IgD-negative memory B cell (primary cell): Measurements from ENCODE around the gene FZD4. TPM values are rescaled to one million over a fixed set of nuclear protein-coding genes. Genes with fewer than 3 reads are reported as not detected.

Experiments used
- H3K27ac Mint-ChIP-seq, 3 donors: one replicate each; pipeline ENCODE4 v1.8.0; 2020 to 2022; ENCODE audit warnings: mild to moderate bottlenecking in 3 of 3, mixed read lengths in 3 of 3, moderate library complexity in 1 of 3
- H3K27me3 Mint-ChIP-seq: one replicate; pipeline ENCODE4 v1.8.0; 2021; ENCODE audit warnings: mixed read lengths
- H3K36me3 Mint-ChIP-seq: one replicate; pipeline ENCODE4 v1.8.0; 2020; ENCODE audit warnings: mild to moderate bottlenecking, mixed read lengths
- H3K4me1 Mint-ChIP-seq, 3 donors: one replicate each; pipeline ENCODE4 v1.8.0; 2020 to 2022; ENCODE audit warnings: mixed read lengths in 3 of 3, mild to moderate bottlenecking in 1 of 3
- H3K4me3 Mint-ChIP-seq, 4 donors: one replicate each; pipeline ENCODE4 v1.8.0; 2020 to 2022; ENCODE audit warnings: mild to moderate bottlenecking in 4 of 4, mixed read lengths in 4 of 4, moderate library complexity in 3 of 4
- H3K9me3 Mint-ChIP-seq, 3 donors: one replicate each; pipeline ENCODE4 v1.8.0; 2020 to 2021; ENCODE audit warnings: mixed read lengths in 3 of 3, mild to moderate bottlenecking in 1 of 3
- polyA plus RNA-seq: library from polyadenylated mRNA; unstranded; fragments of 300-500 nt; fragmentation: Illumina TruSeq; gene quantifications from one replicate; pipeline ENCODE4 v1.2.3, GENCODE V29; 2021

FZD4 gene
- polyA plus RNA-seq, 1 donor from 2014 or later, result not detected

- H3K4me1 Mint-ChIP-seq, result no peaks in the 10 kb centered on the region
- no peak overlapping the region for H3K27ac Mint-ChIP-seq
- no peaks in the 10 kb centered on the region for H3K36me3 Mint-ChIP-seq
- no peaks in the 10 kb centered on the region for H3K9me3 Mint-ChIP-seq
- no peak overlapping the region for H3K4me3 Mint-ChIP-seq
- peaks cover 2% of the 10 kb centered on the region for H3K27me3 Mint-ChIP-seq
Measured at GRCh38 chr11:86934582-86934900, 20.7 kb downstream of the FZD4 start.

- H3K36me3 Mint-ChIP-seq, result no peaks in the 10 kb centered on the region
- H3K27me3 Mint-ChIP-seq, result peaks cover 2% of the 10 kb centered on the region
- no peak overlapping the region for H3K4me3 Mint-ChIP-seq
- no peak overlapping the region for H3K27ac Mint-ChIP-seq
- no peaks in the 10 kb centered on the region for H3K4me1 Mint-ChIP-seq
- H3K9me3 Mint-ChIP-seq, result no peaks in the 10 kb centered on the region
Measured at GRCh38 chr11:86933891-86934581, 21.2 kb downstream of the FZD4 start.

DNA sequence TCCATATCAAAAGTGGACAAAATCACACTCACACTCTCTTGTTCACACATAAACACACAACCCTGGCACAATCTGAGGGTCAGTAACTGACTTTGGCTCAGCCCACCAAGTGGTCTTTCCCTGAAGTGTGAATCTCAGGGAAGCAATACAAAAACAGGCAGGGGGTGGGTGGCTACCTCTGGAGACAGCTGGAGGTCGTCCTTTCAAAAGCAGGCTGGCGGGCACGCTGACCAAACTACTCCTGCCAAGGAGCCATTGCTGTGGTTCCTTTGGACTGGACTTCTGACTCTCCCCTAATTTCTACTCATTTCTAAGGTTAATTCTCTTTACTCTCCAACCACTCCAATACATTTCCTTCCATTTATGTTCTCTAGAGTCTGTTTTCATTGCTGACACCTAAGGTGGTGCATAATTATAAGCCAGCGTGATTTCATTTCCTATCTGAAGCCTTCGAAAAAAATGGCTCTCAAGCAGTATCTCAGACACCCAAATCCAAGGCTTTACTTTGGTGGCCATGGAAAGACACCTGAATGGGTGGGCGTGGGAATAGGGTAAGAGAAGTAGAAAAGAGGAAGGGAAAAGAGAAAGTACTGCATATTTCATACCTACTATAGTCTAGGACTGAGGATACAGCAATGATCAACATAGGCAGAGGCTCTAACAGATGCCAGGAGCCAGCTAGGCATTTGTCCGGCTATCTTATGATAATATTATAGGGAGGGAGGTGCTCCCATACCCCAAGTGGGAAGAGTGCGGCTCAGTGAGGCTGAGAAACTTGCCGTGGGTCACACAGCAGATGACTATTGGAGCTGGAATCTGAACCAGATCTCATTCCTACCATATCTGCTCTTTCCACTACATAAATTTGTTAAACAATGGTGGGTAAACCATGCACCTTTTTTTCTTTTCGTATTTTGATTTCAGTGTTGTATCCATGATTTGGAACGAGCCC is 22.0 kb downstream of the FZD4 start:
- H3K4me3 Mint-ChIP-seq, result no peak overlapping the region
- H3K4me1 Mint-ChIP-seq, result no peaks in the 10 kb centered on the region
- H3K9me3 Mint-ChIP-seq, result no peaks in the 10 kb centered on the region
- H3K27ac Mint-ChIP-seq, result no peak overlapping the region
- H3K36me3 Mint-ChIP-seq, result no peaks in the 10 kb centered on the region
- H3K27me3 Mint-ChIP-seq, result no peaks in the 10 kb centered on the region

GRCh38 chr11:86932259-86932585 is 23.0 kb downstream of the FZD4 start:
- Mint-ChIP-seq H3K4me1 (no peaks in the 10 kb centered on the region), H3K27ac (no peak overlapping the region), H3K9me3 (no peaks in the 10 kb centered on the region), H3K27me3 (no peaks in the 10 kb centered on the region), H3K4me3 (no peak overlapping the region), H3K36me3 (no peaks in the 10 kb centered on the region)

- Mint-ChIP-seq H3K9me3 (no peaks in the 10 kb centered on the region), H3K4me3 (no peak overlapping the region), H3K27ac (no peak overlapping the region), H3K27me3 (no peaks in the 10 kb centered on the region), H3K4me1 (no peaks in the 10 kb centered on the region), H3K36me3 (no peaks in the 10 kb centered on the region)
Measured at GRCh38 chr11:86931548-86932258, 23.5 kb downstream of the FZD4 start.

- no peak overlapping the region for H3K4me3 Mint-ChIP-seq
- no peaks in the 10 kb centered on the region for H3K27me3 Mint-ChIP-seq
- H3K9me3 Mint-ChIP-seq, result no peaks in the 10 kb centered on the region
- H3K4me1 Mint-ChIP-seq, result no peaks in the 10 kb centered on the region
- no peak overlapping the region for H3K27ac Mint-ChIP-seq
- no peaks in the 10 kb centered on the region for H3K36me3 Mint-ChIP-seq
Measured at GRCh38 chr11:86930957-86931547, 24.1 kb downstream of the FZD4 start.

DNA sequence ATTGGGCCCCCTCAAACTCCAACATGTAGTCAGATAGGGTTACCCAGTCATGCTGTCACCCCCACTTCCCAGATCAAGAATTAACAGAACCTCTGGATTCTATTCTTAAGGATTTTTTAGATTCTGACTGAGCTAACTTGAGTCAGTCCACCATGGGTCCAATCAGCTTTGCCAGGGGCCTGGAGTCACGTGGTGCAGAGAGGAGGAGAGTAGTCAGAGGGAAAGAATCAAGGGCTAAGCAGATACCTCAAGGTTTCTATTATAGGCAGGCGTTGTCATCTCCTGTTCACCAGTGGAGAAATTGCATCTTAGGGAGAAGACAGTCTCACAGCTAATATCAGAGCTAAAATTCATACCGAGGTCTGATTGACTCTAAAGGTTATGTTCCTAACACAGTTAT is 28.2 kb downstream of the FZD4 start:
- Mint-ChIP-seq H3K36me3 (no peaks in the 10 kb centered on the region), H3K27ac (no peak overlapping the region), H3K27me3 (peaks cover 2% of the 10 kb centered on the region), H3K4me1 (no peaks in the 10 kb centered on the region), H3K9me3 (no peaks in the 10 kb centered on the region), H3K4me3 (no peak overlapping the region)

- Mint-ChIP-seq H3K27me3 (peaks cover 2% of the 10 kb centered on the region), H3K36me3 (no peaks in the 10 kb centered on the region), H3K4me3 (no peak overlapping the region), H3K9me3 (no peaks in the 10 kb centered on the region), H3K4me1 (no peaks in the 10 kb centered on the region), H3K27ac (no peak overlapping the region)
Measured at GRCh38 chr11:86923999-86924766, 31.0 kb downstream of the FZD4 start.

GRCh38 chr11:86922225-86922624 is 33.0 kb downstream of the FZD4 start:
- Mint-ChIP-seq H3K36me3 (no peaks in the 10 kb centered on the region), H3K27me3 (peaks cover 2% of the 10 kb centered on the region), H3K4me1 (no peaks in the 10 kb centered on the region), H3K27ac (no peak overlapping the region), H3K9me3 (no peaks in the 10 kb centered on the region), H3K4me3 (no peak overlapping the region)

DNA sequence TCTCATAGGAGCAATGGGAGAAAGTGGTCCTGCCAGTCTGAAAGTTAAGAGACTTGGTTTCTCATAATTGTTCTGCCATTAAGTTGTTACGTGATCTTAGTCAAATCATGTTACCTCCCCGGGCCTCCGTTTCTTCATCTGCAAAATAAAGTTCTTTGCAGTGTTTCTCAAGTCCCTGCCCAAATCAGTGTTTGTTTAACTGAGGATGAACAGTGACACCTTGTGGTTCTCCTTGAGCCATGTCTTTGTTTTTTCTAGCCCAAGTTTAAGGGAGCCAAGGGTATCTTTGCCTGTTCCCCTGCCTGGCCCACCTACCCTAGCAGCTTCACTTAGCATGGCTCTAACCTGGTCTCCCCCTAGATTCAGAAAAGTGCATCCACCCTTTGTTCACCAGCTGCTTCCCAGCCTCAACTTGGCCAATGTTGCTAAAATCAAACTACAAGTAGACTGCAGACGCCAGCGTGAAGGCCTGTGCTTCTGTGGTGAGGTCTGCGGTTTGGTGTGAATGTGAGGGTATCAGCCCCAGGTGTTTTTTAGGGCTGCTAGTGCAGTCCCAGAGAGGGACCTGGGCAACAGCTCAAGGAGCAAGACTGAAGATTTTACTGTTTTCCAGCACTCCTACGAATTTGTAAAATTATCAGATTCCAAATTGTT is 35.5 kb downstream of the FZD4 start:
- H3K27me3 Mint-ChIP-seq, result peaks cover 2% of the 10 kb centered on the region
- H3K9me3 Mint-ChIP-seq, result no peaks in the 10 kb centered on the region
- H3K27ac Mint-ChIP-seq, result no peak overlapping the region
- H3K4me1 Mint-ChIP-seq, result no peaks in the 10 kb centered on the region
- no peak overlapping the region for H3K4me3 Mint-ChIP-seq
- H3K36me3 Mint-ChIP-seq, result no peaks in the 10 kb centered on the region

DNA sequence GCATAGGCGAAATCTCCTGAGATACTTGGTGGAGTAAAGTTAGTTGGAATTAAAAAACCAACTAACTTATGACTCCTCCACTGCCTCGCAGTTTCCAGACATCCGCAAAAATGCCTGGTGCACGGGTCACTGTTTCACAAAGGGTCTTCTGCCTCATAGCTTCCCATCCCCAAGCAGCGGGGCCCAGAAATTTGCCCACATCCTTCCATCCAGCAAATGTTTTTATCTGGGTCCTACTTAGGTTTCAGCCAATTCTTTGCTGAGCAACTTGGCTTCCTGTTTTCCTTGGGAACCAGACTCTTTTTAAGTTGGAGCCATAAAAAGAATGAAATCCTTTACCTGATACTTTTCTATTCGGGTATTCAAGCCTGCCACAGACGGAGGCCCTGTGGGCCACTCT is 36.2 kb downstream of the FZD4 start:
- H3K4me3 Mint-ChIP-seq, result no peak overlapping the region
- no peaks in the 10 kb centered on the region for H3K4me1 Mint-ChIP-seq
- H3K36me3 Mint-ChIP-seq, result no peaks in the 10 kb centered on the region
- no peak overlapping the region for H3K27ac Mint-ChIP-seq
- no peaks in the 10 kb centered on the region for H3K27me3 Mint-ChIP-seq
- no peaks in the 10 kb centered on the region for H3K9me3 Mint-ChIP-seq

GRCh38 chr11:86918496-86918895 is 36.7 kb downstream of the FZD4 start:
- Mint-ChIP-seq H3K9me3 (no peaks in the 10 kb centered on the region), H3K27ac (no peak overlapping the region)

DNA sequence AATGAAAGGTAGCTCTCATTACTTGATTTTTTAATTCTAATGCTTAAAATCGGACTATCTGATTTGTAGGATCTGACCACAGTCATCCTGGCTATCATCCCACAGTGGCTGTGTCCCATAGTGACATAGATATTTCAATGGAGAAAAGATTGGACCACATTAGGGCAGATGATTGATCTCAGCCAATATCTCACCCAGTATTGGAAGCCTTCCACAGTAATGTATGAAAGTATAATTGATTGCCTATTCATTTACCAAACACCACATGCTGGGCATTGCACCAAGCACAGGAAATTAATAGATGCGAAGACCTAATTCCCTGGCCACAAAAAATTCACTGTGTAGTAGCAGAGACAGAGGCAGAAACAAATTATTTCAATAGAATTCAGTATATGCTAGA is 37.6 kb downstream of the FZD4 start:
- Mint-ChIP-seq H3K27ac (no peak overlapping the region), H3K36me3 (no peaks in the 10 kb centered on the region), H3K4me1 (no peaks in the 10 kb centered on the region), H3K27me3 (no peaks in the 10 kb centered on the region), H3K4me3 (no peak overlapping the region), H3K9me3 (no peaks in the 10 kb centered on the region)

More at GRCh38 chr11:86918496-86918895, 36.7 kb downstream of the FZD4 start:
- no peaks in the 10 kb centered on the region for H3K4me1 Mint-ChIP-seq
- no peak overlapping the region for H3K4me3 Mint-ChIP-seq
- H3K36me3 Mint-ChIP-seq, result no peaks in the 10 kb centered on the region
- H3K27me3 Mint-ChIP-seq, result no peaks in the 10 kb centered on the region

DNA sequence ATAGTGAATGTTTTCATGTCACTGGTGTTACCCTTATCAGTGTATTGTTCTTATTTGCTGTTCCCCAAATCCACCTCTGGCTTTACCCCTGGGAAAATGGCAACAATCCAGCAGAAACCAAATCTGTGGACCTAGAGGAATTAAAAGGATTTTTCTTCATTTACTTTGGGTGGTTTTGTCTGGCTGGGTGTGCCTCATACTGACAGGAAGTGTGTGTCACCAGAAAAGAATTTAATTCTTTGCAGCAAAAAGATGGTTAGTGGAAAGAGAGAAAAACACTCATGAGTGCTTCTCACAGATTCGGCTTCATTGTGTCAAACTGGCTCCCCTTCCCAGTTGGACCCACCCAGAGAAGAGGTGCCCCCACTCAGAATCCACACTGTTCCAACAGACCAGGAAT is 38.9 kb downstream of the FZD4 start:
- no peak overlapping the region for H3K4me3 Mint-ChIP-seq
- H3K36me3 Mint-ChIP-seq, result no peaks in the 10 kb centered on the region
- no peaks in the 10 kb centered on the region for H3K9me3 Mint-ChIP-seq
- no peaks in the 10 kb centered on the region for H3K4me1 Mint-ChIP-seq
- H3K27me3 Mint-ChIP-seq, result no peaks in the 10 kb centered on the region
- H3K27ac Mint-ChIP-seq, result no peak overlapping the region
